HG02970 (cell line): ENCODE measurements around the gene TM4SF1.

Experiments
- ATAC-seq: cut with Tn5 transposase; IDR thresholded peaks from one replicate; pipeline ENCODE4 v1.9.1; 2021; ENCODE audit warnings: mild to moderate bottlenecking, moderate library complexity, moderate number of reproducible peaks; ENCODE audit not compliant: unreplicated experiment, low FRiP score

Gene TM4SF1, protein sequence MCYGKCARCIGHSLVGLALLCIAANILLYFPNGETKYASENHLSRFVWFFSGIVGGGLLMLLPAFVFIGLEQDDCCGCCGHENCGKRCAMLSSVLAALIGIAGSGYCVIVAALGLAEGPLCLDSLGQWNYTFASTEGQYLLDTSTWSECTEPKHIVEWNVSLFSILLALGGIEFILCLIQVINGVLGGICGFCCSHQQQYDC

DNA sequence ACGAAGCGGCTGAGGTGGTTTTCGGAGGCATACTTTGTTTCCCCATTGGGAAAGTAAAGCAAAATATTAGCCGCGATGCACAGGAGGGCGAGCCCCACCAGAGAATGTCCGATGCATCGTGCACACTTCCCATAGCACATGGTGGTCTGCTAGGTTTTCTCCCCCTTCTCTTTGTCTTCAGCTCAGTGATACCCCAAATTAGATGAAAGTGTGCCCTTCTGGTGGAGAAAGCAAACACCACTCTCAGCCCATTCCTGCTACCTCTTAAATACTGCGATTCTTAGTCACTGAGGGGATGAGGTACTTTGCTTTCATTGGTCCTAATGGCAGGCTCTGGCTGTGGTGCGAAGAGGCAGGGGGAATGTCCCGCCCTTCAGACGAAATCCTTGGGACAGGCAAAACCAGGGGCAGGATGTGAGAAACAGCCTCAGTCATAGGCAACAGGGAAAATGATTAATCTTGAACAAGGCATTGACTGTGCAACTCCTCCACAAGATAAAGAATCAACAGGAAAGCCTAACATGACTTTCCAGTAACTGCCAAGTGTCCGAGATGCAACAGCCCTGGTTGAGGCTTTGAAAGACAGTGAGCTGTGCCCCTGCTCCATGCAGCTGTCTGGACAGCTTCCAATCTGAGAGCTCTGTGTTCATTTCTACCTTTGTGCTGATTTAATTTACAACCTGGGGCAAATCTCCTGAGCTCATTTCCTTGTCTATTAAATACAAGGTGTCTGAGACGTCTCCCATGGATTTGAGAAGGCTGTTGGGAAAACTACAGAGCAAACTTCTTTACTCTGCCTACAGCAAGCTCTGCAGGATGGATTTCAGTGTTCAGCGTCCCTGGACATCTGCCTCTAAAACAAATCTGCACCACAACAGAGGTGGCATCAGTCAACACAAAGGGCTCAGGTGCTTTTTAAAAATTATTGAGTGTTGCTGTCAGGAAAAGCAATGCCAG is at the start of gene TM4SF1:
Gene TM4SF1 (minus strand): TSS at position 242 of the 957 bp plus-strand sequence. CDS start 102 bp downstream, at position 140.
- no peak for ATAC-seq

DNA sequence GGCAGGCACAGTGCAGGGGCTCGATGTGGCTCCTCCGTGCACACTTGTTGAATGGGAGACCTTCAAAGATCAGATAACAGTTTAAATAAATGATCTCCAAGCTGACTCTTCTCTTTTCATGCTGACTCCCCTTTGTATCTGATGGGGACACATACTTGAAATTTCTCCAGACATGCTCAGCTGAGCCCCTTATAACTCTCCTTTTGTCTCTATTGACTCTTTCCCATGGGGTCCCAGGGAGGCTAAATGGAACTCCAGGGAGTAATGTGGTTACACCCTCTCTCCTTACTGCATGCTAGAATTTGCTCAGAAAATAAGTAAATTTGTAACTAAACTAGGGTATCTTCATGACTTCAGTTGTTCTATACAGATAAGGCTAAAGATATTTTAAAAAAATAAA is 48.9 kb upstream of the TM4SF1 start:
- no peak for ATAC-seq

DNA sequence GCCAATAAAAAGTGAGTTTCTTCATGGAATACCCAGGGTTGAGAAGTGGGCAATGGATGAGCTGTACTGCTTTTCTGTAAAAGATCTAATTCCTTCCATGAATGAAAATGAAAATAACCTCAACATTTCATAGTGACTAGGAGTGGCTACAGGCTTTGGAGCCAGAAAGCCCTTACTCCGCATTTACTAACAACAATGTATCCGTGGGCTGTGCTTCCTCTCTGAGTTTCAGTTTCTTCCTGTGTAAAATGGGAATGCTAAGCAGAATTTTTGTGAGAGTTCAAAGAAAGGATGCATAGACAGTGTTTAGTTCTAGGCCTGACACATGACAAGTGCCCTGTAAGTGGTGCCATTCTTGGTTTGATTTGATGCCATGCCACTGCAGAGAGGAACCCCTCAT is 47.5 kb upstream of the TM4SF1 start:
- no peak for ATAC-seq

DNA sequence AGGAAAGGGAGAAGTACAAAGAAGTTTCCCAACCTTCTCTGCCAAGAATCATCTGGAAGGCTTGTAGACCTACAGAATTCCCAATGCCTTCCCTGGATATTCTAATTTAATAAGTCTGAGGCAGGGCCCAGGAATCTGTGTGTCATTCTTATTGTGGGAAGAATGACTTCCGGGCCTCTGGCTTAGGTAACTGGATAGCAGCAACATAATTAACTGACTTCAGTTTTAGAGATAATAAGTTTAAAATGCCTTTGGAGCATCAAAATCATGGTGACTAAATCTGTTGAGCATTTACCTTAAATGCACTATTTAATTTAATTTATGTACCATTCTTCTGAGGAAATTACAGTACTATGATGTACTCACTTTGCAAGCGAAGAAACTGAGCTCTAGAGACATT is 44.3 kb upstream of the TM4SF1 start:
- ATAC-seq = no peak

DNA sequence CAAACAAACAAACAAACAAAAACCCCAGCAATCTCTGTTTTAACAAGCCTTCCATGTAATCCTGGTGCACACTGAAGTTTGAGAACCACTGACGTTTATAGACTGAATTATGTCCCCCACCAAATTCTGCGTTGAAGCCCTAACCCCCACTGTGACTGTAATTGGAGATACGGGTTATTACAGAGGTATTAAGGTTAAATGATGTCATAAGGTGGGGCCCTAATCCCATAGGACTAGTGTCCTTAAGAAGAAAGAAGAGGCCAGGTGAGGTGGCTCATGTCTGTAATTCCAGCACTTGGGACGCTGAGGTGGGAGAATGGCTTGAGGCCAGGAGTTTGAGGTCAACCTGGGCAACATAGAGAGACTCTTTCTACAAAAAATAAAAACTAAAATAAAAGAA is 42.4 kb upstream of the TM4SF1 start:
- no peak for ATAC-seq

DNA sequence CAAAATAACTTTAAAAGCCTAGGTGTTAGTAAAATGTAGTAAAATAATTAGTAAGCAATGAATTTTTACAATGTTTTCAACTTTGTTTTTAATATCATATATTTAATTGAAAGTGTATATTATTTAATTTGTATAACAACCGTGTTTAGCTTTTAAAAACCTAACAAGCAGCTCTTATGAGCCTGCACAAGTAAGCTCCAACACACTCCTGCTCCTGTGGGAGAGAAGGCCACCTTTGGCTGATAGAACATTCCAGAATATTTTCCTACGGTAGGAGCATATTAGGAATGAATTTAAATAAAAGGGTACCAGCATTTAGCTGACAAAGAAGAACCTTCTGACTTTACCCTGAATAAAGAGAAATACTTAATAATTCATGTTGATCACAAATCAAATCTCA is 40.3 kb upstream of the TM4SF1 start:
- no peak for ATAC-seq

DNA sequence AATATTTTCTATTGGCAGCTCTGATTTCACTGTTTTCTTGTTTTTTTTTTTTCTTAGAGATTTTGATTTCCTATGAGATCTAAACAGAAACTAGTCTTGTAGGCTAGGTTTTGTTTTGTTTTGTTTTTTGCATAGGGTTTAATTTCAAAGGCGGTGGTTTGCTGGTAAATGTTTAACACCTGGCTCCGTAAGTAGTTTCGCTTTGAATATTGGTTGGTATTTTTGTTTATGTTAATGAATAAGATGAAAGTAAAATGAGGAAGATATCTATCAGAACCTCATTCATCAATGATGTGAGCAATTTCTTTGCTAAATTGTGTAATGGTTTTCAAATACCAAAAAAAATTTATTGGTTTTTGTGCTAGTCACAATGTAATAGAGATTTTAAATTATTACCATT is 39.7 kb upstream of the TM4SF1 start:
- ATAC-seq = peak; percentile 77

DNA sequence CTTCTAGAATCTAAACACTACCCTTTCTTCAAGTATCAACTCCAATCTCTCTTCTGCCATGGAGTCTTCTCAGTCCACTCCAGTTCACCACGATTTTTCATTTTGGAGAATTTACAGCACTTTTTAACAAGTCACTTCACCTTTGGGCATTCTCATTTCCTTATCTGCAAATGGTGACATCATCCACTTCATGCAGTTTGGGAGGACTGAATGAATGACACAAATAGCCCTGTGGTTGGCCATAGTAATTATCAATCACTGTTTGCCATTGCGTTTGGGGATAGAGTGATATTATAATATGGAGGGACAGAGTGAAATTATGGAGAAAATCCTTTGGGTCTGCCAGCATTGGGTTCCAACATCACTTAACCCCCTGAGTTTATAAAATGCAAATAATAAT is 38.0 kb upstream of the TM4SF1 start:
- ATAC-seq = no peak

DNA sequence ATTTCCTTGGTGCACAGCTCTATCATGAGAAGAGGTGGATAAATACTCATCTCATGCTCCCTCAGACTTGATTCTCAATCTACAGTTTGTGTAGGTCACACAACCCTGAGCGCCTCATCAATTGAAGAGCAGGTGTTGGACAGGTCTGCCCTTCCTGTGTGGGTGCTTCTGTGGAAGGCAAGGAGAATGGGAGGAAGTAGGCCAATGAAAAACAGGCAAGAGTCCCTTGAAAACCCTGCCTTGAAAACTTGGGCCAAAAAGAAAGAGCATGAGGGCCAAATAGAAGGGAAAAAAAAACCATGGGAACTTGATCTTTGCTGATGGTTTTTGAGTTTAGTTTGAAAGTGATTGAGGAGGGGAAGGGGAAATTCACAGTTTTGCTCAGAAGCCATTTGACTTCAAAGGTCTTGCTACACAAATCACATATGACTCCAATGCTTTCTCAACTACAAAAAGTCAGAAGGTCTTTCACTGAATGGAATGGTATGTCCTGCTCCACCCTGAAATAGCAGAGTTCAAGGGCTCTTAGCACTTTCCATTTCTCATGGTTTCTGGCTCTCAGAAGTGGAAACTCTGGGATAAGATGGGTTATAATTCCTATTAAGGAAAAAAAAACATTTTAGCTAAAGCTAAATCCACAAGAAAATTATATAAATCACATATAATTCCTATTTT is 37.2 kb upstream of the TM4SF1 start:
- ATAC-seq = no peak

DNA sequence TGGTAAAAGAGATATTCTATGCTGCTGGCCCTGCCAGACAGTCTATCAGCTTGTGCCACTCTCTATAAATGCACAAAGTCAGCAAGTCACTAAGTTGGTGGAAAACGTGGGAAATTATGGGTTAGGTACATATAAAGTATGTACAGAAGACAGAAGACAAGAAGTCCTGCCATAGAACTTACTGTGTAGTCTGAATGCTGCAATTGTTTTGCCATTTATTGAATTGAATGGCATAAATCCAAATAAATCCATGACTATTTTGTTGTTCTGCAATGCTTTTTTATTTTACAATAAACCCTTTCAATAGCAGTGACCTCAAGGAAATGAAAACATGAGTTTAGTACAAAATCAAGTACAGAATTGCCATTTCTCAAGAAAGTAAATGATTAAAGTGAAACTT is 34.1 kb upstream of the TM4SF1 start:
- ATAC-seq = no peak

DNA sequence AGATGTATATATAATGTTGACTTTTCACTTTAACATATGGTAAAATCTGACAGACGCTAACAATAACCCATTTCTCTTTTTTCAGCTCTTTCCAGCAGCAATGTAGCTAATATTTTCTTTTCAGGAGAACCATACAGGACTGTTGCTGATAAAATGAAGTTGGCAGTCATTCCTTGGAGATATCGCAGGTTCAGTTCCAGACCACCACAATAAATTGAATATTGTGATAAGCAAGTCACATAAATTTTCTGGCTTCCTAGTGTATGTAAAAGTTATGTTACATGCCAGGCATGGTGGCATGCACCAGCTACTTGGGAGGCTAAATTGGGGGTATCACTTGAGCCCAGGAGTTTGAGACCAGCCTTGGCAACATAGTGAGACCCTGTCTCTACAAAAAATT is 31.9 kb upstream of the TM4SF1 start:
- ATAC-seq = no peak

DNA sequence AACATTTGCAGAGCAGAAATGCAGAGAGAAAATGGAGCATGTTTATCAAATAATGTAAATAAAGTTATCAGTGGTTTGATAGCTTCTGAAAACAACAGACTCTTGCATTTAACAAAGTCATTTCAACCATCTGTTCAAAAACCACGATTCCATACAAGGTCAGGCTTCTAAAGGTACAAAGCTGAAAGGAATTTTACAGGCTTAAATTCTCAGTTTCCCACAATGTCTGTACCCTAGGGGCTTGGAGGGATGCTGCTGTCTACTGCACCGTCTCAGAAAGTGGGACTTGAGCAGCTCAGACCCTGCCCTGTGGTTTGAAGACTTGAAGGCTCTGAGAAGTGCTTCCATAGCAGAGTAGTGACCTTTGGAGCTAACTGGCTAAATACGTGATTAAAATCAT is 30.4 kb upstream of the TM4SF1 start:
- no peak for ATAC-seq

DNA sequence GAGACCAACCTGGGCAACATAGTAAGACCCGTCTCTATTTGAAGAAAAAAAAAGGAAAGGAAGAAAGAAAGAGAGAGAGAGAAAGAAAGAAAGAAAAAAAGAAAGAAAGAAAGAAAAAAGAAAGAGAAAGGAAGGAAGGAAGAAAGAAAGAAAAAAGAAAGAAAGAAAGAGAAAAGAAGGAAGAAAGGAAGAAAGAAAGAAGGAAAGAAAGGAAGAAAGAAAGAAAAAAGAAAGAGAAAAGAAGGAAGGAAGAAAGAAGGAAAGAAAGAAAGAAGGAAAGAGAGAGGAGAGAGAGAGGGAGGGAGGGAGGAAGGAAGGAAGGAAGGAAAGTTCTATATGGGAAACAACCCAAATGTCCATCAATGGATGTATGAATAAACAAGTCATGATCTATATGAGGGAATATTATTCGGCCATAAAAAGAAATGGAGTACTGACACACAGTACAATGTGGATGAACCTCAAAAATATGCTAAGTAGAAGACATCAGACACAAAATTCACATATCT is 28.8 kb upstream of the TM4SF1 start:
- ATAC-seq = no peak

DNA sequence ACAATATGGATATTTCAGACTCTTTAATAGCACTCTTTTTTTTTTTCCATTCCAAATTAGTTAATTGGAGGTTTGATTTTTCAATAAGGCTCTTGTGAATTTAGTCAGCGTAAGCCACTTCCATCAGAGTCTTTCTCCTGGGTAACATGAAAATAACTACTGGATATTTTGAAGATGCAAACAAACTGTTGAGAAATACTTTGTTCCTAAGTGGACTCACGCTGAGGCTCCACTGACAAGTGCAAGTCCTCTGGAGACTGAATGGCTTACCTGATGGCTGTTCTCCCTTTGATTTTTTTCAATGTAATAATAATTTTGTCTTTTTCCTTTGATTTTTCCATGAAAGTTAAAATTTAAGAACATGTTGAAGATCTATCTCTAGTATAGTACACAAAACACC is 26.0 kb upstream of the TM4SF1 start:
- no peak for ATAC-seq

DNA sequence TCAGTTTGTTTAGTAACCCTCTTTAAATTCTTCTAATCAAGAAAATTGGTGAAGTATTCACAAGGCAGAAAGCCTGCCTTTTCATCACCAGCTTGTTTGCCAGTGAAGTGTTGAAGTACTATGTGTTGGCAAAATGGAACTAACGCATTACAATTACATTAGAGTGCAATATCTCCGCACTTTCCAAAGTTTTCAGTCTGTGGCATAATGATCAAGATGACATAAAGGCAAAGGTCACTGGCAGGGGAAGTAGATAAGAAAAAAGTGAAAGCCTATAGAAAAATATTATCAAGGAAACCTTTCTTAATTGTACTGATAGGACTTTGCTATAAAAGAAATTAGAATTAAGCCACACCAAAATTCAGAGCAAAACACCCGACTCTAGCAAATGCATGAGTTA is 25.0 kb upstream of the TM4SF1 start:
- no peak for ATAC-seq

DNA sequence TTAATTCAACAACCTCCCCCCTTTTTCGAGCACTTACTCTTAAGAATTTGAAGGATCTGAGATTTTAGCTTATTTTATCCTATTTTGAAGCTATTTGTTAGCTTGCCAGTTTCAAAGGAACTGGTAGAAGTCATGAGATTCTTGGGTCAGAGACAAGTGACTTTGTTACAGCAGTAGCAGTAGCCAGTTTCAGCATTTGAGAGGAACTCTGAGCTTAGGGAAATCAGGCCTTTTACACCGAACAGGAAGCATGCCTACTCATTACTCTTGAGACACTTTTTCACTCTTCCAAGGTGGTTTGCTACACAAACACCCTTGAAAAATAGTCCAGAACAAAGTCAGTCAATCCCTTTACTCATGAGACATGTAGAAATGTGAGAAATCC is 24.5 kb upstream of the TM4SF1 start:
- ATAC-seq = no peak

DNA sequence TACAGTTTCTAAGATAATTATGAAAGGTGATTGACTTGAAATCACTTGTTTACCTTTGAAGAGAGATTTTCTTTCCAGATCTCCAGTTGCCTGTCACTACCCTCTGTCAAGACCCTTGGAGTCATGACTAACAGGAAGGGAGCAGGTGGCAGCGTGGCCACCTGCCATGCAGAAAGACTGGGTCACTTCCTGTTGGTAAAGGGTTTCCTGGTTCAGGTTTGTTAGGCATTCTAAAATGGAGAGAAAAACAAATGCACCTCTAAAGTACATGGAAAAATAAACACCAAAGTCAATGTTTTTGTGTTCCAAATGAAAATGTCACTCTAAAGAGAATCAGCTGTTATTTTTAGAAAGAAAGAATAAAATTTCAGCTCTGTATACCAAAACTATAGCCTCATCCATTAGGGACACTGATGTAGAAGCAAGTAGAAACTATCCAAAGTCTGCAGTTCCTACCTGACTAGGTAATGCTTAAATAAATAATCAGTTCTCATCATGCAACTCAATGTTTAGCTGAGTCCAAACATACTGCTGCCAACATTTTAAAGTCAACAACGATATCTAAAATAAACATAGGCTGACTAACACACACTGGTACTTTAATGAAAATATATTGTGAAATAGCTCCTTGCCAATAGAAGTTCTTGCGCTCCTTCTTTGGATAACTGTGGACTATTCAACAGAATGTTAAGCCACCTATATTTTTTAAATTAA is 23.9 kb upstream of the TM4SF1 start:
- no peak for ATAC-seq

DNA sequence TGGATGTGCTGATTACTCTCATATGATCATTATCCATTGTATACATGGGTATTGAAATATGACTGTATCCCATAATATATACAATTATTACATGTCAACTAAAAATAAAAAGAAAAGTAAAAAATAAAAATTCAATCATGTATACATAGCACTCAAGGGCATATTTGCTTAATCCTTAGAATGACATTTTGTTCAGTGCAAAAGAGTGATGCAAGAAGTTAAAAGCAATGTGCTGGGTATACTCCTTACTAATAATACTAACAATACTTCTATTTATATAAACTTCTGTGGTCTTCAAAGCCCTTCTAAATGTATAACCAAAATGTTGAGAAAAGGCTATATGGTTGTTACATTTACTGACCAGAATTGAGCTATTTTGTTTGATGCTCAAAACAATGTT is 23.2 kb upstream of the TM4SF1 start:
- ATAC-seq = no peak

DNA sequence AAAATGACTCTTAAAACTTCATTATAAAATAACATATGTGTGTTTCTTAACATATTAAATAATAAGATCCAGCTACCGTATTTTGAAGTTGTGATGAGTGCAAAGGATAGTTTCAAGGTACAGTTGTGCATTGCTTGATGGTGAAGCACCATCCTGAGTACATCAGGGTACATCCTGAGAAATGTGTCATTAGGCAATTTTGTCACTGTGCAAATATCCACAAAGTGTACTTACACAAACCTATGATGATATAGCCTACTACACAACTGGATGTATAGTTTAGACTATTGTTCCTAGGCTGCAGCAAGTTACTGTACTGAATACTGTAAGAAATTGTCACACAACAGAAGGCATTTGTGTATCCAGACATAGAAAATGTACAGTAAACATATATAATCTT is 20.8 kb upstream of the TM4SF1 start:
- no peak for ATAC-seq

DNA sequence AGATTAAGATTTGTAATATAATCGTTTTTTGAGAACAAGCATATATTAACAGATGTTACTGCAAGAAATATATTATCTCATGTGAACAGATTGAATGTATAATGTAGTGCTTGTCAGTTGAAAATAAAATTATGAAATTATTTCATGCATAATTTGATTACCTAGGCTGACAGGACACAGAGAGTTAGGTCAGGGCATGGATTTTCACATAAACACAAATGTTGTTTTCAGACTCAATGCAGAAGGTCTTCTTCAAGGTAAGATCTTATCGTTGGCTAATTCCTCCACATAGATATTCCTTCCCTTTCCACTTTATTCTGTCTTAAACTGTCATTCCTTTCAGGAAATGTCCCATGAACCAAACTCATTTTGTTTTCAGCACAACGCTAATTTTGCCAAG is 20.1 kb upstream of the TM4SF1 start:
- no peak for ATAC-seq

DNA sequence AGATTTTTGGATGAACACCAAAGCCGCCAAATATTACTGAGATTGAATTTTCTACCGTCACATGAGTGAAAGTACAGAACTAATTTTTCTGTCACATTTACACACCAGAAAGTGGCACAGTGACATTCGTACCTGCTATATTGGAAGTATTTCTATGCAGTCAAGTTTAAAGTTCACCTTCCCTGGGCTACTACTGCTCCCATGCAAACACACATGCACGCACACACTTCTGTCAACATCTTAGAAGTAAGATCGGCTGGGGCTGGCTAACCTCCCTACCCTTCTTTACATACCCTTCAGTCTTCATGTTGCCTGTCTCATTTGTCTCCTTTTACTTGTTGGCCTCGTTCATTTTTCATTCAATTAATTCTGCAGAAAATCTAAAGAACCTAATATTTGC is 19.0 kb upstream of the TM4SF1 start:
- ATAC-seq = no peak
